ENCODE data around the gene CCNY.

Gene CCNY

DNA sequence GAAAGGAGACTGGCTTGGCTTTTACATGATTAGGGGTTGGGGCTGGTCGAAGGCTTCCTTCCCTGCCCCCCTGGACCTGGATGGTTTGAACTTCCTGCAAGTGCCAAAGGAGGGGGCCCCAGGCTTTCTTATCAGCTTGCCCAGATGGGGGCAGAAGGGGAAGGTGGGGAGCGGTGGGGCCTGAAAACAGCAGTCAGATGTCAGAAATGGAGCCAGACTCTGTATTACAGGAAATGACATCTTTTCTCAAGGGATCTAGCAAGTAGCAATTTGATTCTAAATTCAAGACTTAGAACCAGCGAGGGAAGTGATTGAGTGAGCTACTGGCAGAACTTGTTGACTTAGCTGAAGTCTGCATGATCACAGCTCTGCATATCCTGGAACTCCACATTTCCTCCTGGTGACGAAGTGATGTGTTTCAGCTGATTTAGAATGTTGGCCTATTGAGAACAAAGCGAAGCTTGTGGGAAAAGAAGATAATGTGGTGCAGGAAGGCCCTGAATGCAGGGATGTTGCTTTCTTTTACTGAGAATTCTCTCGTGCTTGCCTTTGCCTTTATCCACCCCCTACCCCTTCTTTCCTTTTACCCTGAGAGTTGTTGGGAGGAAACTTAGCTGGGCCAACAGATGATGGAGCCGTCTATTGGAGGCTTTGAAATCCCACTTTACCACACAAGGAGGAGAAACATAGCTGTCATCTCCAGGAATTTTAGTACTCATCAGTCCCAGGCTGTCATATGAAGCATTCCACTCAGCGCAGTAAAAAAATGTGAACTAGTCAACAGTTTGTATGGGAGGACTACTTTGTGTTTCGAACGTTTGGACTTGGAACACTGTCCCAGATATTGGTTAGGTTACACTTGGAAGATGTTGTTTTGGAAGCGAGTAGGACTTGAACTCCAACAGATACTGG is 43.2 kb downstream of the CCNY start:
- TF ChIP-seq TAF1 (IDR thresholded peaks at IDR 0.05; ENCODE audit: low read depth) (no peak), EGR1 (IDR thresholded peaks at IDR 0.05) (no peak), EP300 (IDR thresholded peaks at IDR 0.05; ENCODE audit: borderline replicate concordance) (no peak), FOXM1 (IDR thresholded peaks at IDR 0.05; ENCODE audit: borderline replicate concordance, low read depth) (no peak), RAD21 (IDR thresholded peaks at IDR 0.05; ENCODE audit: low read depth) (no peak), CEBPB (IDR thresholded peaks at IDR 0.05) (no peak), TEAD4 (IDR thresholded peaks at IDR 0.05) (no peak), NFIC (IDR thresholded peaks at IDR 0.05) (no peak), TCF12 (IDR thresholded peaks at IDR 0.05; ENCODE audit: low read depth) (no peak), YY1 (IDR thresholded peaks at IDR 0.05; ENCODE audit: low read depth) (no peak), ZBTB7A (IDR thresholded peaks at IDR 0.05; ENCODE audit: low read depth) (no peak), CREB1 (IDR thresholded peaks at IDR 0.05; ENCODE audit: low read depth) (no peak)
- TF ChIP-seq, protein P1, sequence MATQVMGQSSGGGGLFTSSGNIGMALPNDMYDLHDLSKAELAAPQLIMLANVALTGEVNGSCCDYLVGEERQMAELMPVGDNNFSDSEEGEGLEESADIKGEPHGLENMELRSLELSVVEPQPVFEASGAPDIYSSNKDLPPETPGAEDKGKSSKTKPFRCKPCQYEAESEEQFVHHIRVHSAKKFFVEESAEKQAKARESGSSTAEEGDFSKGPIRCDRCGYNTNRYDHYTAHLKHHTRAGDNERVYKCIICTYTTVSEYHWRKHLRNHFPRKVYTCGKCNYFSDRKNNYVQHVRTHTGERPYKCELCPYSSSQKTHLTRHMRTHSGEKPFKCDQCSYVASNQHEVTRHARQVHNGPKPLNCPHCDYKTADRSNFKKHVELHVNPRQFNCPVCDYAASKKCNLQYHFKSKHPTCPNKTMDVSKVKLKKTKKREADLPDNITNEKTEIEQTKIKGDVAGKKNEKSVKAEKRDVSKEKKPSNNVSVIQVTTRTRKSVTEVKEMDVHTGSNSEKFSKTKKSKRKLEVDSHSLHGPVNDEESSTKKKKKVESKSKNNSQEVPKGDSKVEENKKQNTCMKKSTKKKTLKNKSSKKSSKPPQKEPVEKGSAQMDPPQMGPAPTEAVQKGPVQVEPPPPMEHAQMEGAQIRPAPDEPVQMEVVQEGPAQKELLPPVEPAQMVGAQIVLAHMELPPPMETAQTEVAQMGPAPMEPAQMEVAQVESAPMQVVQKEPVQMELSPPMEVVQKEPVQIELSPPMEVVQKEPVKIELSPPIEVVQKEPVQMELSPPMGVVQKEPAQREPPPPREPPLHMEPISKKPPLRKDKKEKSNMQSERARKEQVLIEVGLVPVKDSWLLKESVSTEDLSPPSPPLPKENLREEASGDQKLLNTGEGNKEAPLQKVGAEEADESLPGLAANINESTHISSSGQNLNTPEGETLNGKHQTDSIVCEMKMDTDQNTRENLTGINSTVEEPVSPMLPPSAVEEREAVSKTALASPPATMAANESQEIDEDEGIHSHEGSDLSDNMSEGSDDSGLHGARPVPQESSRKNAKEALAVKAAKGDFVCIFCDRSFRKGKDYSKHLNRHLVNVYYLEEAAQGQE (IDR thresholded peaks at IDR 0.05; ENCODE audit: low read depth), result no peak
- TF ChIP-seq, protein P2, sequence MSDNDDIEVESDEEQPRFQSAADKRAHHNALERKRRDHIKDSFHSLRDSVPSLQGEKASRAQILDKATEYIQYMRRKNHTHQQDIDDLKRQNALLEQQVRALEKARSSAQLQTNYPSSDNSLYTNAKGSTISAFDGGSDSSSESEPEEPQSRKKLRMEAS (IDR thresholded peaks at IDR 0.05), result no peak
- TF ChIP-seq, protein P3, sequence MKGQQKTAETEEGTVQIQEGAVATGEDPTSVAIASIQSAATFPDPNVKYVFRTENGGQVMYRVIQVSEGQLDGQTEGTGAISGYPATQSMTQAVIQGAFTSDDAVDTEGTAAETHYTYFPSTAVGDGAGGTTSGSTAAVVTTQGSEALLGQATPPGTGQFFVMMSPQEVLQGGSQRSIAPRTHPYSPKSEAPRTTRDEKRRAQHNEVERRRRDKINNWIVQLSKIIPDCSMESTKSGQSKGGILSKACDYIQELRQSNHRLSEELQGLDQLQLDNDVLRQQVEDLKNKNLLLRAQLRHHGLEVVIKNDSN (IDR thresholded peaks at IDR 0.05), result no peak

DNA sequence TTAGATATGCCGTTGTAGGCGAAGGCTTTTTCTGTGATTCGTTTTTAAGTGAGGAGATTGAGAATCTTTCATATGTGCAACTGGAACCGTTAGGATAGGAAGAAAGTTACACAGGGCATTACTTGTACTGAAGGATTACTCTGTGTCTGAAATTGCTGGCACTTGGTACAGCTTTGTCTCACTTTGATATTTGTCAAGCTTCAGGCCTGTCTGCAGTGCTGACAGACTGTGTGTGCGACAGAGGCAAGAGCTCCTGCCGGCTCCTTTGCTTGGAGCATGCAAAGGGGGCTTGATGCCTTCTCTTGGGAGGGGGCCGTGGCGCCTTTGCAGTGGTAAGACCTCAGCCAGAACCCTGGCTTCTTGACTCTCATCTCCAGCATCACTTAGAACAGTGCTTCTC is 45.8 kb downstream of the CCNY start:
- TF ChIP-seq EGR1 (IDR thresholded peaks at IDR 0.05) (no peak), CREB1 (IDR thresholded peaks at IDR 0.05; ENCODE audit: low read depth) (no peak), ZBTB7A (IDR thresholded peaks at IDR 0.05; ENCODE audit: low read depth) (no peak)

DNA sequence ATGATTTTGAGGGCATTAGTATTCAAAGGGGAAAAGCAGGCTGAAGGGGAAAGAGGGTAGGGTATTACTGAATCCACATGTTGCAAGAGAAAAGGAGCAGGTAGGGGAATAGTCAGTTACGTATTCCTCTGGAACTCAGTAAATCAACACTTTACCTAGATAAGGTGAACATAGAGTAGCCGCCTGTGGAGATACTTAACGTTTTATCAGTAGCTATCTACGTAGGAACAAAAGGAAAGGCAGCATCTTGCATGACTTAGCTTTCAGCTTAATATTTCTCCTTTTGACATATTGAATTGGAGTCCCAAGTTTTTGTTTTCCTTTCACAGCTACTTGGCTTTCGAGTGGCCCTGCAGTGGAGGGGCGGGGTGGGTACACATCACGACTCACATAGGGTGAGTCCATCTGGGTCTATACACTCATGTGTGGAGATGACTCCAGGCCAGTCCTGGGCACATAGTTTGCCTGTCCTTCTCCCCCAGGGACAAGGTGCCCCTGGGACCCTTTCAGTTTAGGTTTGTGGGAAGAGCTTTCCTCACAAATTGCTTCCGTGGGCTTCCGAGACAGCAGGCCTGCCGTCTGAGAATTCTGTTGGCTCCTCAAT is 48.1 kb downstream of the CCNY start:
- TF ChIP-seq TEAD4 (IDR thresholded peaks at IDR 0.05) (no peak), RAD21 (IDR thresholded peaks at IDR 0.05; ENCODE audit: low read depth) (no peak), TAF1 (IDR thresholded peaks at IDR 0.05; ENCODE audit: low read depth) (no peak), EGR1 (IDR thresholded peaks at IDR 0.05) (no peak), CREB1 (IDR thresholded peaks at IDR 0.05; ENCODE audit: low read depth) (no peak), EP300 (IDR thresholded peaks at IDR 0.05; ENCODE audit: borderline replicate concordance) (no peak), TCF12 (IDR thresholded peaks at IDR 0.05; ENCODE audit: low read depth) (no peak), FOXM1 (IDR thresholded peaks at IDR 0.05; ENCODE audit: borderline replicate concordance, low read depth) (no peak), YY1 (IDR thresholded peaks at IDR 0.05; ENCODE audit: low read depth) (no peak), CEBPB (IDR thresholded peaks at IDR 0.05) (no peak), NFIC (IDR thresholded peaks at IDR 0.05) (no peak), ZBTB7A (IDR thresholded peaks at IDR 0.05; ENCODE audit: low read depth) (no peak)
- TF ChIP-seq, protein P2 (IDR thresholded peaks at IDR 0.05), result no peak
- TF ChIP-seq, protein P1 (IDR thresholded peaks at IDR 0.05; ENCODE audit: low read depth), result no peak
- TF ChIP-seq, protein P3 (IDR thresholded peaks at IDR 0.05), result no peak

DNA sequence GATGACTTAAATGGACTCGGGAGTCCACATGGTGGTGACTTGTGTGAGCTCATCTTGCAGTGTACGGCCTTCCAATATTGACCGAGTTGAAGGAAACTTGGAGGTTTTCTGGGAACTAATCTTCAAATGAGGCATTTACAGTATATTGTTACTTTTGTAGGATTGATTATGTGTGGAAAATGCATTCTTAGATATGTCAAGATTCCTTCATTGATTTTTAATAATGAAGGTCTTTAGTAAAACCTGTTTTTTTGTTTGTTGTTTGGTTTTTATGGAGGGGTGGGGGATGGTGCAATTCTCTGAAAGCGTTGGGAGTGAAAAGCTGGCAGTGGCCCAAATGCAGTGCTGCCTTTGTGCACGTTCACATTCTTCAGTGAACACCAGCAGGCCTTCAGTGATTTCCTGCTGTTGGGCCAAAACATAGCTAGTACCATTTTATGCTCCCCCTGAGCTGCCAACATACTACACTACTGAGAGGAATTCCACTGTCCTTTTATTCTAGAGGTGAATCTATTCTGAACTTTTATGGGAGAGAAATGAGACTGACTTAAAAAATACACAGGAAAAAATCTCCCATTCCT is 50.4 kb downstream of the CCNY start:
- TF ChIP-seq TEAD4 (IDR thresholded peaks at IDR 0.05) (peak; percentile 54; the same call in 1 of the 2 replicates), YY1 (IDR thresholded peaks at IDR 0.05; ENCODE audit: low read depth) (0 out of 2 replicates have a peak, but pooled peaks have one; percentile 13), TCF12 (IDR thresholded peaks at IDR 0.05; ENCODE audit: low read depth) (peak; percentile 37; the same call in 1 of the 2 replicates), EGR1 (IDR thresholded peaks at IDR 0.05) (no peak), RAD21 (IDR thresholded peaks at IDR 0.05; ENCODE audit: low read depth) (0 out of 2 replicates have a peak, but pooled peaks have one; percentile 7), ZBTB7A (IDR thresholded peaks at IDR 0.05; ENCODE audit: low read depth) (no peak), CEBPB (IDR thresholded peaks at IDR 0.05) (peak; percentile 16; the same call in 1 of the 2 replicates), NFIC (IDR thresholded peaks at IDR 0.05) (peak; percentile 85), CREB1 (IDR thresholded peaks at IDR 0.05; ENCODE audit: low read depth) (no peak), EP300 (IDR thresholded peaks at IDR 0.05; ENCODE audit: borderline replicate concordance) (0 out of 2 replicates have a peak, but pooled peaks have one; percentile 15), TAF1 (IDR thresholded peaks at IDR 0.05; ENCODE audit: low read depth) (no peak)
- TF ChIP-seq, protein P3 (IDR thresholded peaks at IDR 0.05), result no peak

Data from Ishikawa (cell line).